KMS-11 (cell line): ENCODE measurements around the gene VIT.

ENCODE experiments used
- H2AFZ ChIP-seq: fragments of 200-600 bp; sonication (generic); 2 replicates; pipeline ENCODE4 v1.6.1; 2016; ENCODE audit warnings: antibody characterized with exemption, mixed run types, low read depth
- H3K27ac ChIP-seq: fragments of 200-600 bp; sonication (generic); 2 replicates; pipeline ENCODE4 v1.6.1; 2016; ENCODE audit warnings: mild to moderate bottlenecking, mixed run types
- H3K27me3 ChIP-seq: fragments of 200-600 bp; sonication (generic); 2 replicates; pipeline ENCODE4 v1.6.1; 2017; ENCODE audit warnings: mild to moderate bottlenecking, low read depth, mixed run types, moderate library complexity; ENCODE audit not compliant: insufficient read depth
- H3K36me3 ChIP-seq: fragments of 200-600 bp; sonication (generic); 2 replicates; pipeline ENCODE4 v1.6.1; 2017; ENCODE audit warnings: mild to moderate bottlenecking, mixed run types; ENCODE audit not compliant: insufficient read depth
- H3K4me1 ChIP-seq: fragments of 200-600 bp; sonication (generic); 2 replicates; pipeline ENCODE4 v1.6.1; 2016; ENCODE audit warnings: mild to moderate bottlenecking, low read depth, mixed run types; ENCODE audit not compliant: poor library complexity, severe bottlenecking
- H3K4me2 ChIP-seq: fragments of 200-600 bp; sonication (generic); 2 replicates; pipeline ENCODE4 v1.7.0; 2016; ENCODE audit warnings: mild to moderate bottlenecking, mixed run types
- H3K4me3 ChIP-seq: fragments of 200-600 bp; sonication (generic); IDR thresholded peaks from 2 replicates; pipeline ENCODE4 v1.6.1; 2017; ENCODE audit warnings: low read depth, low read length, mixed read lengths; ENCODE audit not compliant: insufficient read depth
- H3K79me2 ChIP-seq: fragments of 200-600 bp; sonication (generic); 2 replicates; pipeline ENCODE4 v1.6.1; 2016; ENCODE audit warnings: low read depth, mixed run types; ENCODE audit not compliant: insufficient read depth
- H3K9ac ChIP-seq: fragments of 200-600 bp; sonication (generic); 2 replicates; pipeline ENCODE4 v1.6.1; 2016; ENCODE audit warnings: mild to moderate bottlenecking, mixed run types
- H4K20me1 ChIP-seq: fragments of 200-600 bp; sonication (generic); 2 replicates; pipeline ENCODE4 v1.6.1; 2016; ENCODE audit warnings: mild to moderate bottlenecking, mixed run types; ENCODE audit not compliant: insufficient read depth
- CTCF ChIP-seq: fragments of 200-600 bp; sonication (generic); conservative IDR thresholded peaks from 2 replicates; pipeline ENCODE4 v1.6.1; 2017; ENCODE audit warnings: low read depth, mild to moderate bottlenecking, antibody characterized with exemption, low read length, moderate library complexity, mixed read lengths

Gene VIT

GRCh38 chr2:36710858-36711515 lies 14.5 kb downstream of the VIT start:
- no peak overlapping the region for H3K9ac ChIP-seq
- no peak overlapping the region for H3K27ac ChIP-seq
- no peaks in the 10 kb centered on the region for H3K36me3 ChIP-seq
- no peak overlapping the region for H3K4me2 ChIP-seq
- TF ChIP-seq CTCF = no peak
- no peaks in the 10 kb centered on the region for H3K79me2 ChIP-seq
- no peak overlapping the region for H2AFZ ChIP-seq
- H3K4me3 ChIP-seq = no peak overlapping the region
- H3K4me1 ChIP-seq = no peaks in the 10 kb centered on the region
- H4K20me1 ChIP-seq = no peaks in the 10 kb centered on the region
- H3K27me3 ChIP-seq = no peaks in the 10 kb centered on the region

GRCh38 chr2:36711741-36712314 lies 15.3 kb downstream of the VIT start:
- Histone ChIP-seq H3K27me3 (no peaks in the 10 kb centered on the region), H3K4me3 (no peak overlapping the region), H3K9ac (no peak overlapping the region), H4K20me1 (no peaks in the 10 kb centered on the region), H3K4me1 (no peaks in the 10 kb centered on the region), H2AFZ (no peak overlapping the region), H3K36me3 (no peaks in the 10 kb centered on the region), H3K27ac (no peak overlapping the region), H3K79me2 (no peaks in the 10 kb centered on the region), H3K4me2 (no peak overlapping the region)
- TF ChIP-seq CTCF = no peak

- Histone ChIP-seq H2AFZ (no peak overlapping the region), H3K4me3 (no peak overlapping the region), H3K36me3 (no peaks in the 10 kb centered on the region), H3K27ac (no peak overlapping the region), H3K27me3 (no peaks in the 10 kb centered on the region), H3K4me2 (no peak overlapping the region), H3K79me2 (no peaks in the 10 kb centered on the region), H3K9ac (no peak overlapping the region), H3K4me1 (no peaks in the 10 kb centered on the region), H4K20me1 (no peaks in the 10 kb centered on the region)
- no peak for TF ChIP-seq CTCF
Observed at GRCh38 chr2:36713310-36713709, 16.8 kb downstream of the VIT start.

GRCh38 chr2:36716111-36716510 lies 19.6 kb downstream of the VIT start:
- Histone ChIP-seq H3K27me3 (no peaks in the 10 kb centered on the region), H3K79me2 (no peaks in the 10 kb centered on the region), H3K4me2 (no peak overlapping the region), H2AFZ (no peak overlapping the region), H3K9ac (no peak overlapping the region), H3K27ac (no peak overlapping the region), H3K4me1 (no peaks in the 10 kb centered on the region), H3K4me3 (no peak overlapping the region), H4K20me1 (no peaks in the 10 kb centered on the region), H3K36me3 (no peaks in the 10 kb centered on the region)
- TF ChIP-seq CTCF = no peak
